Loucy (cell line): ENCODE data around the gene SLC39A10.

Source experiments
- H2AFZ ChIP-seq: fragments of 200-600 bp; sonication (generic); 2 replicates; pipeline ENCODE4 v1.6.0; 2016; ENCODE audit warnings: antibody characterized with exemption, mild to moderate bottlenecking, low read length, moderate library complexity
- H3F3A ChIP-seq: fragments of 200-600 bp; 2 replicates; pipeline ENCODE4 v1.6.0; 2016; ENCODE audit warnings: antibody characterized with exemption, low read depth, mild to moderate bottlenecking
- H3K27me3 ChIP-seq: fragments of 200-600 bp; sonication (generic); 2 replicates; pipeline ENCODE4 v1.6.1; 2014; ENCODE audit warnings: low read length, mild to moderate bottlenecking; ENCODE audit not compliant: insufficient read depth, poor library complexity, severe bottlenecking
- H3K36me3 ChIP-seq: fragments of 200-600 bp; sonication (generic); 2 replicates; pipeline ENCODE4 v1.6.1; 2016; ENCODE audit warnings: low read length; ENCODE audit not compliant: insufficient read depth
- H3K4me1 ChIP-seq: fragments of 200-600 bp; sonication (generic); 2 replicates; pipeline ENCODE4 v1.5.1; 2014; ENCODE audit warnings: low read length, mild to moderate bottlenecking; ENCODE audit not compliant: insufficient read depth, poor library complexity, severe bottlenecking
- H3K4me2 ChIP-seq: fragments of 200-600 bp; sonication (generic); 2 replicates; pipeline ENCODE4 v1.6.0; 2014; ENCODE audit warnings: antibody characterized with exemption, low read length, low read depth, mild to moderate bottlenecking; ENCODE audit not compliant: poor library complexity, severe bottlenecking
- H3K4me3 ChIP-seq: fragments of 200-600 bp; sonication (generic); 2 replicates; pipeline ENCODE4 v1.5.1; 2014; ENCODE audit warnings: low read length, mild to moderate bottlenecking, mixed read lengths; ENCODE audit not compliant: poor library complexity, severe bottlenecking
- H3K79me2 ChIP-seq: fragments of 200-600 bp; sonication (generic); 2 replicates; pipeline ENCODE4 v1.6.1; 2014; ENCODE audit warnings: low read length; ENCODE audit not compliant: insufficient read depth
- H3K9ac ChIP-seq: fragments of 200-600 bp; sonication (generic); 2 replicates; pipeline ENCODE4 v1.6.0; 2014; ENCODE audit warnings: mild to moderate bottlenecking, low read depth, low read length, moderate library complexity; ENCODE audit not compliant: poor library complexity, severe bottlenecking
- H3K9me2 ChIP-seq: fragments of 200-600 bp; sonication (generic); replicated peaks from 2 replicates; pipeline ENCODE4 v1.6.1; 2016; ENCODE audit warnings: low read depth, low read length, mixed read lengths
- H3K9me3 ChIP-seq: fragments of 200-600 bp; sonication (generic); 2 replicates; pipeline ENCODE4 v1.6.1; 2014; ENCODE audit warnings: mild to moderate bottlenecking, antibody characterized with exemption, low read length, low read depth; ENCODE audit not compliant: insufficient read depth
- H4K20me1 ChIP-seq: fragments of 200-600 bp; sonication (generic); 2 replicates; pipeline ENCODE4 v1.6.0; 2014; ENCODE audit warnings: antibody characterized with exemption, low read length, mild to moderate bottlenecking; ENCODE audit not compliant: insufficient read depth, poor library complexity, severe bottlenecking
- CTCF ChIP-seq: fragments of 200-600 bp; sonication (generic); conservative IDR thresholded peaks from 2 replicates; pipeline ENCODE4 v1.5.1; 2014; ENCODE audit warnings: mild to moderate bottlenecking, antibody characterized with exemption, low read length
- EZH2phosphoT487 ChIP-seq: fragments of 200-600 bp; IDR thresholded peaks from 2 replicates; pipeline ENCODE4 v1.6.1; 2018; ENCODE audit warnings: antibody characterized with exemption, mild to moderate bottlenecking, moderate library complexity, borderline replicate concordance

The SLC39A10 gene

GRCh38 chr2:195620501-195620900 lies 36.5 kb upstream of the SLC39A10 start:
- H3K36me3 ChIP-seq: no peaks in the 10 kb centered on the region
- TF ChIP-seq EZH2phosphoT487 (no peak), CTCF (no peak)
- no peak overlapping the region for H3K4me2 ChIP-seq

GRCh38 chr2:195622966-195623365 lies 34.1 kb upstream of the SLC39A10 start:
- Histone ChIP-seq H2AFZ (no peak overlapping the region), H3K4me2 (no peak overlapping the region), H3K9ac (no peak overlapping the region), H3K36me3 (no peaks in the 10 kb centered on the region), H3K27me3 (no peaks in the 10 kb centered on the region), H3K9me2 (no peaks in the 10 kb centered on the region), H3K4me3 (no peak overlapping the region), H3F3A (no peaks in the 10 kb centered on the region), H3K9me3 (no peaks in the 10 kb centered on the region), H4K20me1 (no peaks in the 10 kb centered on the region), H3K79me2 (no peaks in the 10 kb centered on the region), H3K4me1 (no peaks in the 10 kb centered on the region)
- no peak for TF ChIP-seq EZH2phosphoT487

More at GRCh38 chr2:195620501-195620900, 36.5 kb upstream of the SLC39A10 start:
- H3K79me2 ChIP-seq: no peaks in the 10 kb centered on the region
- no peaks in the 10 kb centered on the region for H3K4me1 ChIP-seq
- H3K27me3 ChIP-seq: no peaks in the 10 kb centered on the region
- no peak overlapping the region for H2AFZ ChIP-seq
- H3K4me3 ChIP-seq: no peak overlapping the region
- H3F3A ChIP-seq: no peaks in the 10 kb centered on the region
- no peaks in the 10 kb centered on the region for H4K20me1 ChIP-seq
- no peak overlapping the region for H3K9ac ChIP-seq
- H3K9me3 ChIP-seq: no peaks in the 10 kb centered on the region
- no peaks in the 10 kb centered on the region for H3K9me2 ChIP-seq

- Histone ChIP-seq H3K4me2 (no peak overlapping the region), H3K79me2 (no peaks in the 10 kb centered on the region), H3K9ac (no peak overlapping the region), H2AFZ (no peak overlapping the region), H4K20me1 (no peaks in the 10 kb centered on the region), H3K4me3 (no peak overlapping the region), H3K36me3 (no peaks in the 10 kb centered on the region), H3K4me1 (no peaks in the 10 kb centered on the region), H3K9me2 (no peaks in the 10 kb centered on the region), H3K27me3 (no peaks in the 10 kb centered on the region), H3K9me3 (no peaks in the 10 kb centered on the region), H3F3A (no peaks in the 10 kb centered on the region)
- TF ChIP-seq CTCF (no peak), EZH2phosphoT487 (no peak)
Observed at GRCh38 chr2:195626507-195626906, 30.5 kb upstream of the SLC39A10 start.

- no peaks in the 10 kb centered on the region for H4K20me1 ChIP-seq
- no peak overlapping the region for H3K4me3 ChIP-seq
- TF ChIP-seq CTCF: no peak
- TF ChIP-seq EZH2phosphoT487: no peak
- H3K4me1 ChIP-seq: no peaks in the 10 kb centered on the region
- no peak overlapping the region for H3K4me2 ChIP-seq
- H2AFZ ChIP-seq: no peak overlapping the region
- no peaks in the 10 kb centered on the region for H3K9me3 ChIP-seq
- H3K79me2 ChIP-seq: no peaks in the 10 kb centered on the region
- H3K27me3 ChIP-seq: no peaks in the 10 kb centered on the region
- H3K9me2 ChIP-seq: no peaks in the 10 kb centered on the region
- H3K9ac ChIP-seq: no peak overlapping the region
- no peaks in the 10 kb centered on the region for H3F3A ChIP-seq
- no peaks in the 10 kb centered on the region for H3K36me3 ChIP-seq
Observed at GRCh38 chr2:195628666-195629065, 28.4 kb upstream of the SLC39A10 start.
